Suprapubic skin (tissue), 4 donors: ENCODE data around the gene CNTD1. TPM values are rescaled to one million over a fixed set of nuclear protein-coding genes. Genes with fewer than 3 reads are reported as not detected.

Experiments used
- DNase-seq, 2 donors: peaks; one replicate each; pipeline ENCODE4 v3.0.0-alpha.2; 2019; ENCODE audit warnings: low spot score in 2 of 2
- H3K27ac ChIP-seq: fragments of 200-600 bp; sonication (generic); one replicate; pipeline ENCODE4 v1.5.1; 2019
- H3K27me3 ChIP-seq: fragments of 200-600 bp; sonication (generic); one replicate; pipeline ENCODE4 v1.5.1; 2019
- H3K36me3 ChIP-seq: fragments of 200-600 bp; sonication (generic); one replicate; pipeline ENCODE4 v1.5.1; 2019
- H3K4me1 ChIP-seq: fragments of 200-600 bp; sonication (generic); one replicate; pipeline ENCODE4 v1.5.1; 2019
- H3K4me3 ChIP-seq: fragments of 200-600 bp; sonication (generic); one replicate; pipeline ENCODE4 v1.5.1; 2019; ENCODE audit warnings: mild to moderate bottlenecking
- H3K9me3 ChIP-seq: fragments of 200-600 bp; sonication (generic); one replicate; pipeline ENCODE4 v1.5.1; 2019
- CTCF ChIP-seq, 2 donors: fragments of 200-600 bp in 1 of 2; fragments of 450-650 bp in 1 of 2; sonication (generic) in 1 of 2; IDR thresholded peaks; one replicate each; pipeline ENCODE4 v1.5.1; 2016 to 2019; ENCODE audit warnings: antibody characterized with exemption in 2 of 2, mild to moderate bottlenecking in 1 of 2, moderate library complexity in 1 of 2
- EP300 ChIP-seq: sonication (generic); formaldehyde crosslinking; IDR thresholded peaks from one replicate; pipeline ENCODE4 v1.6.1; 2017; ENCODE audit warnings: antibody characterized with exemption
- POLR2A ChIP-seq, 2 donors: fragments of 450-650 bp; IDR thresholded peaks; one replicate each; pipeline ENCODE4 v1.6.1; 2017; ENCODE audit warnings: antibody characterized with exemption in 2 of 2, mild to moderate bottlenecking in 2 of 2, moderate library complexity in 2 of 2
- POLR2AphosphoS5 ChIP-seq, 3 donors: sonication (generic); formaldehyde crosslinking; IDR thresholded peaks; one replicate each; pipeline ENCODE4 v1.6.1; 2017; ENCODE audit warnings: antibody characterized with exemption in 3 of 3
- WGBS: methylation state at CpG from one replicate; pipeline ENCODE4 v1.1.5; 2018; 5-methylcytosine and 5-hydroxymethylcytosine counted together
- total RNA-seq, 4 donors: library from RNA; depleted of rRNA; stranded (reverse); fragments of >200 nt; gene quantifications; one replicate each; pipeline ENCODE4 v1.1.0, GENCODE V29; 2016

The CNTD1 gene
- total RNA-seq, 4 donors from 2014 or later = 0.42 TPM; not detected in 3

GRCh38 chr17:42857389-42857788 lies 58.7 kb downstream of the CNTD1 start:
- no peak overlapping the region for H3K27ac ChIP-seq

More at GRCh38 chr17:42857389-42857788, 58.7 kb downstream of the CNTD1 start:
- 100% methylated on average over 1 of the region's 1 CpG for WGBS
- Histone ChIP-seq H3K27me3 (no peaks in the 10 kb centered on the region), H3K36me3 (no peaks in the 10 kb centered on the region), H3K4me1 (no peaks in the 10 kb centered on the region), H3K4me3 (no peak overlapping the region), H3K9me3 (no peaks in the 10 kb centered on the region)
- no peak for DNase-seq
- TF ChIP-seq CTCF (IDR thresholded peaks at IDR 0.05) = no peak
- no peak for TF ChIP-seq POLR2A (IDR thresholded peaks at IDR 0.05)
- no peak for TF ChIP-seq EP300
- no peak for TF ChIP-seq POLR2AphosphoS5 (IDR thresholded peaks at IDR 0.05)

Other genes starting within 250 kb of the CNTD1 start
- gene HSD17B1, start 245.9 kb upstream of the CNTD1 start, total RNA-seq = 1 to 10 TPM; 1.2 to 8.8 (median 3.2) TPM
- gene COASY, start 236.7 kb upstream of the CNTD1 start, total RNA-seq = 10 to 100 TPM; 41.1 to 54.0 (median 46.0) TPM
- 10 to 100 TPM; 34.7 to 62.5 (median 44.3) TPM for gene MLX, start 231.8 kb upstream of the CNTD1 start, total RNA-seq
- 1 to 10 TPM; 2.3 to 4.0 (median 3.6) TPM for gene PSMC3IP, start 221.1 kb upstream of the CNTD1 start, total RNA-seq
- gene RETREG3, start 189.5 kb upstream of the CNTD1 start, total RNA-seq = 10 to 100 TPM; 87.9 to 97.0 (median 91.1) TPM
- gene TUBG1, start 189.2 kb upstream of the CNTD1 start, total RNA-seq = 10 to 100 TPM; 28.6 to 55.3 (median 54.2) TPM
- 10 to 100 TPM; 10.9 to 32.3 (median 12.7) TPM for gene TUBG2, start 139.6 kb upstream of the CNTD1 start, total RNA-seq
- 10 to 100 TPM; 38.7 to 58.4 (median 45.3) TPM for gene PLEKHH3, start 121.9 kb upstream of the CNTD1 start, total RNA-seq
- gene CCR10, start 117.0 kb upstream of the CNTD1 start, total RNA-seq = 1 to 10 TPM in 2 of 4 donors, under 1 TPM in 2; 0.29 to 1.2 (median 0.85) TPM
- gene CNTNAP1, start 116.3 kb upstream of the CNTD1 start, total RNA-seq = 1 to 10 TPM in 3 of 4 donors, under 1 TPM in 1; 0.79 to 3.3 (median 1.2) TPM
- gene EZH1, start 53.8 kb upstream of the CNTD1 start, total RNA-seq = 100 to 1,000 TPM in 1 of 4 donors, 10 to 100 TPM in 3; 33.2 to 105 (median 51.0) TPM
- 10 to 100 TPM in 3 of 4 donors, 1 to 10 TPM in 1; 5.2 to 21.8 (median 14.7) TPM for gene RAMP2, start 37.6 kb upstream of the CNTD1 start, total RNA-seq
- 10 to 100 TPM; 49.1 to 66.5 (median 59.0) TPM for gene VPS25, start 25.4 kb upstream of the CNTD1 start, total RNA-seq
- gene WNK4, start 18.3 kb upstream of the CNTD1 start, total RNA-seq = 1 to 10 TPM in 1 of 4 donors, under 1 TPM in 2, not detected in 1; 0.40 to 1.1 (median 0.98) TPM
- 10 to 100 TPM; 32.7 to 59.1 (median 49.5) TPM for gene COA3, start 157 bp upstream of the CNTD1 start, total RNA-seq
- 100 to 1,000 TPM in 3 of 4 donors, 10 to 100 TPM in 1; 81.3 to 133 (median 104) TPM for gene BECN1, start 25.4 kb downstream of the CNTD1 start, total RNA-seq
- 100 to 1,000 TPM in 1 of 4 donors, 10 to 100 TPM in 3; 47.0 to 106 (median 82.8) TPM for gene PSME3, start 34.5 kb downstream of the CNTD1 start, total RNA-seq
- 1 to 10 TPM in 3 of 4 donors, under 1 TPM in 1; 0.64 to 5.5 (median 2.1) TPM for gene AOC2, start 45.7 kb downstream of the CNTD1 start, total RNA-seq
- gene AOC3, start 52.3 kb downstream of the CNTD1 start, total RNA-seq = 10 to 100 TPM in 2 of 4 donors, 1 to 10 TPM in 2; 7.6 to 12.7 (median 11.0) TPM
- not detected for gene G6PC1, start 101.9 kb downstream of the CNTD1 start, total RNA-seq
- gene AARSD1, start 165.6 kb downstream of the CNTD1 start, total RNA-seq = 10 to 100 TPM; 13.6 to 25.1 (median 16.9) TPM
- under 1 TPM in 2 of 4 donors, not detected in 2; 0.44 to 0.48 TPM for gene PTGES3L, start 181.2 kb downstream of the CNTD1 start, total RNA-seq
- gene RUNDC1, start 181.7 kb downstream of the CNTD1 start, total RNA-seq = 10 to 100 TPM; 13.9 to 18.9 (median 16.2) TPM
- gene RPL27, start 199.6 kb downstream of the CNTD1 start, total RNA-seq = 1,000 to 10,000 TPM in 3 of 4 donors, 100 to 1,000 TPM in 1; 968 to 1,986 (median 1,251) TPM
- 10 to 100 TPM in 3 of 4 donors, 1 to 10 TPM in 1; 9.0 to 18.0 (median 13.7) TPM for gene IFI35, start 207.9 kb downstream of the CNTD1 start, total RNA-seq
- gene VAT1, start 223.5 kb downstream of the CNTD1 start, total RNA-seq = 100 to 1,000 TPM; 125 to 234 (median 188) TPM
- 1 to 10 TPM in 3 of 4 donors, under 1 TPM in 1; 0.79 to 2.1 (median 1.8) TPM for gene RND2, start 226.4 kb downstream of the CNTD1 start, total RNA-seq